HG03108 (cell line): ENCODE measurements around the gene TAS2R31.
"Not testable (repeated sequence)": the region's sequence is repeated elsewhere in the genome, so short reads cannot be mapped to it uniquely, and the experiment has no call there.

Experiments used
- ATAC-seq: cut with Tn5 transposase; IDR thresholded peaks from one replicate; pipeline ENCODE4 v1.9.1; 2021; ENCODE audit warnings: moderate library complexity; ENCODE audit not compliant: unreplicated experiment

The TAS2R31 gene, protein sequence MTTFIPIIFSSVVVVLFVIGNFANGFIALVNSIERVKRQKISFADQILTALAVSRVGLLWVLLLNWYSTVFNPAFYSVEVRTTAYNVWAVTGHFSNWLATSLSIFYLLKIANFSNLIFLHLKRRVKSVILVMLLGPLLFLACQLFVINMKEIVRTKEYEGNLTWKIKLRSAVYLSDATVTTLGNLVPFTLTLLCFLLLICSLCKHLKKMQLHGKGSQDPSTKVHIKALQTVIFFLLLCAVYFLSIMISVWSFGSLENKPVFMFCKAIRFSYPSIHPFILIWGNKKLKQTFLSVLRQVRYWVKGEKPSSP

DNA sequence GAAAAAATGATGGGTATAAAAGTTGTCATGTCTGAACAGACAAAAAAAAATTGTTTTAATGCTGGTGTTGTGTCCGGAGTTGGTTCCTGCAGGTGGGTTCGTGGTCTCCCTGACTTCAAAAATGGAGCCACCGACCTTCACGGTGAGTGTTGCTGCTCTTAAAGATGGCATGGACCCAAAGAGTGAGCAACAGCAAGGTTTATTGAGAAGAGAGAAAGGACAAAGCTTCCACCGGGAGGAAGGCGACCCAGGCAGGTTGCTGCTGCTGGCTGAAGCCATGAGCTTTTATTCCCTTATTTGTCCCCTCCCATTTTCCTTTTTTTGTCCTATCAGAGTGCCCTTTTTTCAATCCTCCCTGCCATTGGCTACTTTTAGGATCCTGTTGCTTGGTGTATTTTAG, at the start of gene TAS2R31:
TAS2R31 (minus strand) TSS at position 101 of the 400 bp plus-strand sequence; CDS start at position 29, 72 bp downstream.
- ATAC-seq, result no peak

DNA sequence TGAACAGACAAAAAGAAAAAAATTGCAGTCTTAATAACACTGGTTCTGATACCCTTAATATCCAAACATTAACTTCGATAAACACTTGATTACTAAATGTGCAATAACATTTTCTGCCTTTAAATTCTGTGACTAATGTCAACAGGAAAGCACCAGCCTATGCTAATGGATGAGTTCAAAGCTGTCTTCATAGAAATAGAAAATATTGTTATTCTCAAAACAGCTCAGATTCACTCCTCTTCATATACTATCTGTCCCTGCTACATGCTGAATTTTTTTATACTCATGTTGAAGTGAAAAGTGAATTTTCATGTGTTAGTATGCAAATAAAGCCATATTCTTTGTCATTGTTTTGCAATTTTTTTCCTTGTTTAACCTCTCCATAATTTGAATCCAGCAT, 47.0 kb upstream of the TAS2R31 start:
- no peak for ATAC-seq

DNA sequence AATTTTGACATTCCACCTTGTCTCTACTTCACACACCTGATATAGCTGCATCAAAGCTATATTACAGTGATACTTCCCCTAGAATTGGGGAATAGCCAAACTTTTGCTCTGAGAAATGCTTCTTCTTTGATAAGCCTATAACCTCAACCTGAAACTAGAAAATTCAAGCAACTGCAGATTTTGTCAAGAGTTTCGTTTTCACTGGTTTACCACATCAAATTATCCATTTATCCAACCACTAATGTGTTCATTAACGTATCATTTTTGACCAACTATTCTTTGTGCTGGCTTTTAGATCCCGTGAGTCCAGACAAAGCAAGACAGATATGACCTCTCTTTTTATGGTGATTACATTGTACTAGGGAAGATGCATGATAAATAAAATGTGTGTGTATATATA, 44.4 kb upstream of the TAS2R31 start:
- ATAC-seq, result no peak

DNA sequence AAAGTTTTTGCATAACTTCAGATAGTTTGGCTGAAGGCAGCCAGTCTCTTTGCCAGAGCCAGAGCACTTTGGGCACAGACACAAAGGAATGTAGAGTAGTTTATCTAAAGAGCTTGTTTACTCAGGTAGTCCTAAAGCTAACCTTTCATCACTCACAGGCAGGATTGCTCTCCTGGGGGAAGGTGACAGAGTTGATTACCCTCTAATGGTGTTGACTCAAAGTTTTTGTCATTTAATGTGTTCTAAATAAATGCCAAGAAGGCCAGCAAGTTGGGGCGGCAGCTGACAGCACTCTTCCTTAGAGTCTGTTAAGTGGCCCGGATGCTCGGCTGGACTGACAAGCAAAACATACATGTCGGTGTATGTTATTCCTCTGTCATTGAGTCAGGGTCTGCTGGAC, 40.2 kb upstream of the TAS2R31 start:
- ATAC-seq, result no peak

DNA sequence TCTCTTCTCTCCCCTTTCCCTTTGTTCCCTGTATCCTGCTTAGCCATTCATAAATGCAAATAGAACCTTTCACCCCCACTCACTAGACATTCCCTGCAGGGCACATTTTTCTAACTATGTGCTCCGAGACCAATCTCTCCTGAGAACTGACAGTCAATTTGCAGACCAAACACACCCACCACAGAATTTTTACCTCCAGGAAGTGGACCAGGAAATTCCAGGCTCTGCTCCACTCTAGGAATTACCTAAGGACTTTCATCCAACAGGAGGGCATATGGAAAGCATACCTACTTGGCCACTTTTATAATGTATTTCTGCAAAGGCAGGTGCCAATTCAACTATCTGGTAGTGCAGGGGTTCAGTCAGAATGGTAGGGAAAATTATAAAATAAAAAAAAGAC, 39.8 kb upstream of the TAS2R31 start:
- no peak for ATAC-seq

DNA sequence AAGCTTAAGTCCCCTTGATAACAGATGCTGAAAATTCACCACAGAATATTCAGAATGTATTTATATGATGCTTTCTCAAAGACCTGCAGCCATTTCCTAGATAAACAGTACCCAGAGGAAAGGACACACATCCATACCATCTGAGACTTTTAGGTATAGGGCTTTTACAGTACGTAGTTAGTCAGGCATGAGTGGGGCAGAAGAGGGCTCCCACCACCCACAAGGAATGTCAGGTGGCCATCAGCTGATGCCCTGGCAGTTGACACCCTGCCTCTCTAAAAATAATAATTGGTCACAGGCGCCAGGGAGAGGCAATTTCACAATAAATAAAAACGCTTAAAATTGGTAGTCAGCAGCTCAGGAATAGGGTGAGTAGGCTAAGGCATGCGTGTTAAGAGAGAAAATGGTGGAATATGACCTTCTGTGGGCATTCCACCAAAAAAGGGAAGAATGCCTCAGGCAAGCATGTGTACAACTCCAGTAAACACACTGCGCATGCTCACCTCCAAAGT, 38.7 kb upstream of the TAS2R31 start:
- no peak for ATAC-seq

DNA sequence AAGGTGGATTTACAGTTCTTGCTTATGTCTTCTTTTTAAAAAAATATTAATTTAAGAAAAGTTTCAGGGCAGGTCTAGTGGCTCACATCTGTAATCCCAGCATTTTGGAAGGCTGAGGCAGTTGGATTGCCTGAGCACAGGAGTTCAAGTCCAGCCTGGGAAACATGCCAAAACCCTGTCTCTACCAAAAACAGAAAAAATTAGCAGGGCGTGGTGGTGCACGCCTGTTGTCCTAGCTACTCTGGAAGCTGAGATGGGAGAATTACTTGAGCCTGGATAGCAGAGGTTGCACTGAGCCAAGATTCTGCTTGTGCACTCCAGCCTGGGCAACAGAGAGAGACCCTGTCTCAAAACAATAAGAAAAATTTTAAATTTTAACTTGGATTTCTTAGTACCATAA, 36.3 kb upstream of the TAS2R31 start:
- ATAC-seq, result no peak

DNA sequence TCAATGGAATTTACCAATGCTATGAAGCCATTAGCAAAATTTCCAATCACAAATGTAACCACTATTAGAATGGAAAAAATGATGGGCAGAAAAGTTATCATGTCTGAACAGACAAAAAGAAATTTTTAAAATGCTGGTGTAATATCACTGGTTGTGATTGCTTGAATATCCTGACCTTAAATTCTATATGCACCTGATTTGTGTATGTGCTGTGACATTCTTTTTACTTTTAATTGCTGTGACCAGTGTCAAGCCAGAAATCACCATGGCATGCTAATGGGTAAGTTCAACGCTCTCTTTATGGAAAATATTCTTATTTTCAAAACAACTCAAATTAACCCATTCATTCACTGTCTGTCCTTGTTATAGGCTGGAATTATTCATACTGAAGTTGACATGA, 31.0 kb upstream of the TAS2R31 start, which contains the start of gene TAS2R46:
TAS2R46 (minus strand) TSS at position 101 of the 400 bp plus-strand sequence; CDS start at position 101, 0 bp downstream.
- not testable (repeated sequence) for ATAC-seq

DNA sequence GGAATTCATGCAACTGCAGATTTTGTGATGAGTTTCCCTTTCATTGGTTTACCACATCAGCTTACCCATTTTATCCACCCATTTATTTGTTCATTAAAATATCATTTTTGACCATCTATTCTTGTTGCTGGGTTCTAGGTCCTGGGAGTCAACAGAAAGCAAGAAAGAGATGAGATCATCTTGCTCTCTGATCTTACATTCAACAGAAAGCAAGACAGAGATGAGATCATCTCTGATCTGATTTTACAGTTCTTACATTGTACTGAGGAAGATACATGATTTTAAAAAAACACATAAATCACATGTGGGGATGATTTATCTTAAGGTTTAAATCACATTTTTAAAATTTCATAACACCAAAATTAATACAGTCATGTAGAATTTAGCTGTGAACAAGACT, 28.6 kb upstream of the TAS2R31 start:
- no peak for ATAC-seq

DNA sequence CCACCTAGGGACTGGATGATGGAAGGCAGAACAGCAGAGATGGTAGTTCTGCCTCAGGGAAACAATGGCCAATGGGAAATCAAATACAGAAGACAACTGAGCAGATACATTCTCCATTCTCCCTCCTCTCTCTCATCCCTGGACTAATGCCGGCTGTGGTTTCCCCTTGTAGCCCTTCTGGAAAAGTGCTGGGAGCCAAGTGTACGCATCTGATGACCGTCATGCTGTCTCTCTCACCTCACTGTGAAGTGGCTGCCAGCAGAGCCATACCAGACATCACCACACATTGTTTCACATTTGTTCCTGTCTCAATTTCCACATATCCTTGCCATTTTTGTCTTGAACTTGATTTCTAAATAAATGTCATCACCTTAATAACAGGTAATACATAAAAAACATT, 27.8 kb upstream of the TAS2R31 start:
- ATAC-seq, result no peak

DNA sequence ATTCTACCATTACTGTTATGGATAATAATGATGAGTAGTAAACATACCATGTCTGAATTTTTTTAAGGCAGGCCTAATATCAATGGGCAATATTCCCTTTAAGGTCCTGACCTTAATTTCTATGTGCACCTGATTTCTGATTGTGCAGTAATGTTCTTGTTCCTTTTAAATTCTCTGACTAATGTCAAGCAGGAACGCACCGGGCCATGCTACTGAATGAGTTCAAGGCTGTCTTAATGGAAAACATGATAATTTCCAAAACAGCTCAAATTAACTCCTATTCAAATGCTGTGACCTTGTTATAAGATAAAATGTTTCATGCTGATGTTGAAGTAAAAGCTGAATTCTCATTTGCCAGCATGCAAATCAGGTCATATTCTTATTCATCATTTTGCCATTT, 24.1 kb upstream of the TAS2R31 start:
- no peak for ATAC-seq

DNA sequence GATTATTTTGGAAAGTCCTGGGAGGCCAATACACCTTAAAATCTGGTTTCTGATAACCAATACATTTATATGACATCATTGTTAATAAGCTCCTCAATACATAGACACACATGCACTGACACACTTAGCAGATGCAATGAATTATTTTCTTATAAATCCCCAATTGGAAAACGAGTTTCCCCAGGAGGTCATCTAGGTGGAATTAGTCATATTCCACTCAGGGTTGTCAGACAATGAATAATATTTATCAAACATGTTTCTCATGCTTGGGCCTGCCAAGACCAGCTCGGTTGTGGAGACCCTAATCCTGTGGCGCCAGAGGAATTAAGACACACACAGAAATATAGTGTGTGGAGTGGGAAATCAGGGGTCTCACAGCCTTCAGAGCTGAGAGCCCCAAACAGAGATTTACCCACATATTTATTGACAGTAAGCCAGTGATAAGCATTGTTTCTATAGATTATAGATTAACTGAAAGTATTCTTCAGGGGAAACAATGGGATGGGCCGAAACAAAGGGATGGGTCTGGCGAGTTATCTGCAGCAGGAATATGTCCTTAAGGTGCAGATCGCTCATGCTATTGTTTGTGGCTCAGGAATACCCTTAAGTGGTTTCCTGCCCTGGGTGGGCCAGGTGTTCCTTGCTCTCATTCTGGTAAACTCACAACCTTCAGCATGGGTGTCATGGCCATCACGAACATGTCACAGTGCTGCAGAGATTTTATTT, 18.8 kb upstream of the TAS2R31 start:
- not testable (repeated sequence) for ATAC-seq

DNA sequence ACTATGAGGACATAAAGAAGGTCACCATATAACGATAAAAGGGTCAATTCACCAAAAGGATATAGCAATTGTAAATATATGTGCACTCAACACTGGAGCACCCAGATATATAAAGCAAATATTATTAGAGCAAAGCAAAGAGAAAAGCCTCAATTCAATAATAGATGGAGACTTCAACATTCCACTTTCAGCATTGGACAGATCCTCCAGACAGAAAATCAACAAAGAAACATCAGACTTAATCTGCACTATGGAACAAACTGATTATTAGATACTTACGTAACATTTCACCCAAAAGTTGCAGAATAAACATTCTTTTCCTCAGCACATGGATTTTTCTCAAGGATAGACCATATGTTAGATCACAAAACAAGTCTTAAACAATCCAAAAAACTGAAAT, 10.2 kb upstream of the TAS2R31 start:
- ATAC-seq, result not testable (repeated sequence)

DNA sequence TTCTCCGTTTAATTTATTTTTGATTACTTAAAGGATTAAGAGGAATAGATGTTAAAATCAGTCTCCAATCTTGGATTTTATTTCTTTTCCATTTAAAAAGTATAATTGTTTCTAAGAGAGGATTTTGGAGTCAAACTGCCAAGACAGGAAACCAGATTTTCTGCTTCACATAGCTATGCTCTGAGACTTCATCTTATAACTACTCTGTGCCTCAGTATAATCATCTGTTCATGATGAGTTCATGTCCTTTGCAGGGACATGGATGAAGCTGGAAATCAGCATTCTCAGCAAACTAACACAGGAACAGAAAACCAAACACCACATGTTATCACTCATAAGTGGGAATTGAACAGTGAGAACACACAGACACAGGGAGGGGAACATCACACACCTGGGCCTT, 9.0 kb upstream of the TAS2R31 start:
- ATAC-seq, result no peak

DNA sequence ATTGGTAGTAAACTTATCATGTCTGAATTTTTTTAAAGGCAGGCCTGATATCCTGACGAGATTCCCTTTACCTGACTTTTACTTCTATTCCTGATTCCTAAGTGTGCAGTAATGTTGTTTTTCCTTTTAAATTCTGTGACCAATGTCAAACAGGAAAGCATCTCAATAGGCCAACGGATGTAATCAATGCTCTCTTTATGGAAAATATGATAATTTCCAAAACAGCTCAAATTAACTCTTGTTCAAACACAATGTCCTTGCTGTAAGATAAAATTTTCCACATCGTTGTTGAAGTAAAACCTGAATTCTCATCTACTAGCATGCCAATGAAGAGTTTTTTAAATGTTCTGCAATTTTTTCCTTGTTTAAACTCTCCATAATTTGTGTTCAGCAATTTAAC, 8.0 kb upstream of the TAS2R31 start:
- no peak for ATAC-seq

DNA sequence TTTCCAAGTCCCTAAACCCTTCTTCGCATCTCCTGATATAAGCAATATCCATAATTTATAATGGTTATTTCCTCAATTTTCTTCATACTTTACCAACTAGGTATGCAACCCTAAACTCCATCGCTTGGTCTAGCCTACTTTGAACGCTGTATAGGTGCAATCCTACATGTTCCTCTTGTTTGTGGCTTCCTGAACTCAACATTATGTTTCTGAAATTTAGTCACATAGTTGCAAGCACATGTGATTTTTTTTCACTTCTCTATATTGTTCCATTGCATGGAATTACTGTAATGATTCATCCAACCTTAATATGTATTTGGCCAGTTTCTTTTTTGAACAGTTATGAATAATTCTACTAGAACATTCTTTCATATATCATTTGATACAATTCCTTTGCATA, 2.8 kb upstream of the TAS2R31 start:
- ATAC-seq, result peak; percentile 58

DNA sequence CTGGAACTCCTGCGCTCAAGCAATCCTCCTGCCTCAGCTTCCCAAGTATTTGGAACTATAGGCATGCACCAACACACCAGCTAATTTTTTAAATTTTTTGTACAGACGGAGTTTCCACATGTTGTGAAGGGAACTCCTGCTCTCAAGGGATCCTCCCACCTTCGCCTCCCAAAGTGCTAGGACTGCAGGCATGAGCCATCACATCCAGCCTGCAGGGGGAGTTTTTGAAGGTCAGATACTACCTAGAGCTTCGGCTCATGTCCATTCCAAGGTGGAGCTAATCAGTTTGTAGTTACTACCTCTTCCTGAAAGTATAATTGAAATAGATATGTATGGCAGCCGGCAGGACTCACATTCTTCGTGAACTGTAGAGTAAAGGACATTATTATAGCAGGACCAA, 5.1 kb downstream of the TAS2R31 start:
- no peak for ATAC-seq

DNA sequence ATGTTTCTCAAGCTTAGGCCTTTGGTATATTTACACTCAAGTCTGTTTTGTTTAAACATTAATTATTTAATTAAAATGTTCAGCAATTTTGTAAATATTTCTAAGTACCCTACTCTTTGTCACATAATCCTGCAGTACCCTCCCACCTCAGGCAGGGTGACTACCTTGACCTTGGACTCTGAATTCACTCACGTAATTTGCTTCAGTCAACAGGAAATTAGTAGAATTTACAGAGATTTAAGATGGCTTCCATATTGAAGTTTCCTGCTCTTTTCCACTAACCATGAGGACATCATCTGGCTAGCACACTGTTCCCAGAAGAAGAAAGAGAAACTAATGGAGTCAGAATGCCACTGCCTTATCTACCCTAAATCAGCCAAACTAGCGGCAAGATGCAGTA, 7.8 kb downstream of the TAS2R31 start:
- ATAC-seq, result no peak

DNA sequence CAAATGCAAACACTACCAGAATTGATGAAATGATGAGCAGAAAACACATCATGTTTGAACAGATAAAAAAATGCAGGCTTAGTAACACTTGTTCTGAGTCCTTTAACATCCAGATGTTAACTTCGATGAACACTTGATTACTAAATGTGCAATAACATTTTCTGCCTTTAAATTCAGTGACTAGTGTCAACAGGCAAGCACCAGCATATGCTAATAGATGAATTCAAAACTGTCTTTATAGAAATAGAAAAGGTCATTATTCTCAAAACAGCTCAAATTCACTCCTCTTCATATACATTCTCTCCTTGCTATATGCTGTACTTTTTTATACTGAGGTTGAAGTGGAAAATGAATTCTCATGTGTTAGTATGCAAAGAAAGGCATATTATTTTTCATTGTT, 8.7 kb downstream of the TAS2R31 start, which contains the start of gene TAS2R19:
TAS2R19 (minus strand) TSS at position 101 of the 400 bp plus-strand sequence; CDS start at position 52, 49 bp downstream.
- no peak for ATAC-seq

DNA sequence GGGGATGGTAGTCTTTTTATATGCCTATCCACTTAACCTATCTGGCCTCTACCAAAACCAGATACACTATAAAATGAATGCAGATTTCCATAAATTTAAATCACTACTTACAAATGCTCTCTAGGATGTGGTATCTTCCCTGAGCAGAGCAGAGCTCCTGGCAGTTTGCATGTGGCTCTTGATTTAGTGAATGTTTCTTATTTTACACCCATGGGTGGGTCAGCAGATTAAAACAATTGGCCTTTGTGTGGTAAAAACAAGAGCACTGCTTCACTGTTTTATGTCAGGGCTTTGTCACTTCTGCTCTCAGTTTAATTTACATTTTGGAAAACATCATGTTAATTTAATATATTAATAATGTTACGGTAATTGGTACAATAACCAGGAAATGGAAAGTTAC, 14.3 kb downstream of the TAS2R31 start:
- no peak for ATAC-seq

DNA sequence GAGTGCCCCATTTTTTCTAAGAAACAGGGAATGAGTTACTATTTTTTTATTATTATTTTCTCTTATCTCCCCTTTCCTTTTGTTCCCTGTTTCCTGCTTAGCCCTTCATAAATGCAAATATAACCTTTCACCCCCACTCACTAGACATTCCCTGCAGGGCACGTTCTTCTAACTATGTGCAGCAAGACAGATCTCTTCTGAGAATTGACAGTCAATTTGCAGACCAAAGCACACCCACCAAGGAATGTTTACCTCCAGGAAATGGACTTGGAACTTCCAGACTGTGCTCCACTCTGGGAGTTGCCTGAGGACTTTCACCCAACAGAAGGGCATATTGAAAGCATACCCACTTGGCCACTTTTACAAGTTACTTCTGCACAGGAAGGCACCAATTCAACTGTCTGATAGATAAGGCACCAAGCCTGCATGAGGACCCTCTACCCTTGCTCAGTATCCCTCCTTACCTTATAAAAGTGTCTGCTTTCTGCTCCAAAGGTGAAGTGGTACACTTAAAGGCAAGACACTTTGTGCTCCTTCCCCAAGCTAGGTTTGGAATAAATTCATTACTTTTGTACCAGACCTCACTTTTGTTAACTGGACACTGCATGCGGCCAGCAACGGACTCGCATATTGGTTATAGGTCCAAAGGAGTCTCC, 15.3 kb downstream of the TAS2R31 start:
- ATAC-seq, result no peak

DNA sequence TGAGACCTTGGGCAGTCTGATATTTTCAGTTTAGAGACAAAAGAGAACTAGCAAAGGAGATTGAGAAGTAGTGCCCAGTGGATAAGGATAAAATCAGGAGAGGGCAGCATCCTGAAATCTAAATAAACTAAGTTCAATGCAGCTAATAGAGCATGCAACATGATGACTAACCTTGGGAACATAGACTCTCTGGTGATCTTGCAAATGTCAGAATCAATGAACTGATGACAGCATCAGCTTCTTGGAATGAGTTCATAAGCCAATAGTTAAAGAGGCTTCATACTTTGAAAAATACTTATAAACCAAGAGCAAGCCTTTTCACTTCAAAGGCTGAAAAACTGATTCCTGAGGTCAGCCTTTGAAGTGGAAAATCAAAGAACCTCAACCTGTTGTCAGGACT, 17.0 kb downstream of the TAS2R31 start:
- ATAC-seq, result no peak
